ENCODE results near the gene GATD1.

Gene GATD1

GRCh38 chr11:803770-804598, 26.7 kb upstream of the GATD1 start:
- no peak for TF ChIP-seq CTCF (IDR thresholded peaks at IDR 0.05; ENCODE audit: extremely low read depth, insufficient read depth, missing control alignments)
- no peak for DNase-seq (ENCODE audit: low spot score)
- in situ Hi-C loops (cut with MboI; ENCODE audit: low pct_unique_long_range_greater_than_20kb, low sequenced_read_pairs, unreplicated experiment) = no loop called here

- in situ Hi-C loops (cut with MboI; ENCODE audit: low pct_unique_long_range_greater_than_20kb, low sequenced_read_pairs, unreplicated experiment) = no loop called here
- DNase-seq (ENCODE audit: low spot score) = no peak
- no peak for TF ChIP-seq CTCF (IDR thresholded peaks at IDR 0.05; ENCODE audit: extremely low read depth, insufficient read depth, missing control alignments)
Measured at GRCh38 chr11:803467-803742, 26.1 kb upstream of the GATD1 start.

GRCh38 chr11:802693-803466, 25.6 kb upstream of the GATD1 start:
- no peak for DNase-seq (ENCODE audit: low spot score)
- no peak for TF ChIP-seq CTCF (IDR thresholded peaks at IDR 0.05; ENCODE audit: extremely low read depth, insufficient read depth, missing control alignments)
- in situ Hi-C loops (cut with MboI; ENCODE audit: low pct_unique_long_range_greater_than_20kb, low sequenced_read_pairs, unreplicated experiment) = no loop called here

- no peak for DNase-seq (ENCODE audit: low spot score)
- in situ Hi-C loops (cut with MboI; ENCODE audit: low pct_unique_long_range_greater_than_20kb, low sequenced_read_pairs, unreplicated experiment) = no loop called here
- no peak for TF ChIP-seq CTCF (IDR thresholded peaks at IDR 0.05; ENCODE audit: extremely low read depth, insufficient read depth, missing control alignments)
Measured at GRCh38 chr11:802018-802617, 24.8 kb upstream of the GATD1 start.

GRCh38 chr11:801097-801780, 24.0 kb upstream of the GATD1 start:
- no peak for DNase-seq (ENCODE audit: low spot score)
- in situ Hi-C loops (cut with MboI; ENCODE audit: low pct_unique_long_range_greater_than_20kb, low sequenced_read_pairs, unreplicated experiment) = no loop called here
- no peak for TF ChIP-seq CTCF (IDR thresholded peaks at IDR 0.05; ENCODE audit: extremely low read depth, insufficient read depth, missing control alignments)

GRCh38 chr11:800473-800872, 23.2 kb upstream of the GATD1 start:
- in situ Hi-C loops (cut with MboI; ENCODE audit: low pct_unique_long_range_greater_than_20kb, low sequenced_read_pairs, unreplicated experiment) = no loop called here

More at GRCh38 chr11:800473-800872, 23.2 kb upstream of the GATD1 start:
- no peak for DNase-seq (ENCODE audit: low spot score)
- no peak for TF ChIP-seq CTCF (IDR thresholded peaks at IDR 0.05; ENCODE audit: extremely low read depth, insufficient read depth, missing control alignments)
